GM18907 (cell line): ENCODE results near the gene STIP1.
A peak's percentile ranks its signal among the peaks of the same experiment; 100 is the strongest.

ENCODE experiments used
- ATAC-seq: cut with Tn5 transposase; IDR thresholded peaks from one replicate; pipeline ENCODE4 v1.9.1; 2021; ENCODE audit warnings: mild to moderate bottlenecking, moderate library complexity; ENCODE audit not compliant: unreplicated experiment

STIP1 gene

DNA sequence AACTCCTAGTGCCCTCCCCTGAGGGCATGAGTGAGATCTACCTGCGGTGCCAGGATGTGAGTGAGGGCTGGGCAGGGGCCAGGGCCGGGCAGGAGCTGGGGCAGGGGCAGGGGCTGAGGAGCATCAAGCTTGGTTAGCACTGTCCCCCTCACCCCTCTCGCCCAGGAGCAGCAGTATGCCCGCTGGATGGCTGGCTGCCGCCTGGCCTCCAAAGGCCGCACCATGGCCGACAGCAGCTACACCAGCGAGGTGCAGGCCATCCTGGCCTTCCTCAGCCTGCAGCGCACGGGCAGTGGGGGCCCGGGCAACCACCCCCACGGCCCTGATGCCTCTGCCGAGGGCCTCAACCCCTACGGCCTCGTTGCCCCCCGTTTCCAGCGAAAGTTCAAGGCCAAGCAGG lies 34.3 kb downstream of the STIP1 start:
- ATAC-seq: no peak

DNA sequence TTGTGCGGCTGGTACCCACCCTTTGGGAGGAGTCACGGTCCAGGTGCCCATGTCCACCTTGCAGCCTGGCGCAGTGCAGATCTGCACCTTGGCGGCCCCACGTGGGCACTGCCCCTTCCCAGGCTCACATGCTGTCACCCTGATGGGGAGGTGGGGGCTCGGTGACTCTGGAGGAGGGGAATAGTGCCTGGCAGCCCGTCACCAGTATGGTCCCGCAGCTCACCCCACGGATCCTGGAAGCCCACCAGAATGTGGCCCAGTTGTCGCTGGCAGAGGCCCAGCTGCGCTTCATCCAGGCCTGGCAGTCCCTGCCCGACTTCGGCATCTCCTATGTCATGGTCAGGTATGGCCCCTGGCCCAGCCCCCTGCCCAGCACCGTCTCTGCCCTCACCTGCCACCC lies 34.8 kb downstream of the STIP1 start:
- no peak for ATAC-seq

DNA sequence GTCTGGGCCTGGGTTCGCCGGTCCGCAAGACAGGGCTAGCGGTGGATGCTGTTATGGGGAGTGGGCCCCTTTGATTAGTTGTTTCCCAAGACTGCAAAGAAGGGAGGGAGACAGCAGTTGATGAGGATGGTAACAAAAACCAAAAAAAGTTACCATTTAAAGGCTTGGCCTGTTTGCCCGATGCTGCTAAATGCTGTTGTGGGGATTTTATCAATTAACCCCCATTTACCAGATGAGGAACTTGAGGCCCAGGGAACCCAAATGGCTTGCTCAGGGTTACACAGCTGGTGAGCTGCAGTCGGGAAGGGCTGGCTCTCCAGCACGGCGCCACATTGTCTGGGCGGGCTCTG lies 36.7 kb downstream of the STIP1 start:
- ATAC-seq: no peak

DNA sequence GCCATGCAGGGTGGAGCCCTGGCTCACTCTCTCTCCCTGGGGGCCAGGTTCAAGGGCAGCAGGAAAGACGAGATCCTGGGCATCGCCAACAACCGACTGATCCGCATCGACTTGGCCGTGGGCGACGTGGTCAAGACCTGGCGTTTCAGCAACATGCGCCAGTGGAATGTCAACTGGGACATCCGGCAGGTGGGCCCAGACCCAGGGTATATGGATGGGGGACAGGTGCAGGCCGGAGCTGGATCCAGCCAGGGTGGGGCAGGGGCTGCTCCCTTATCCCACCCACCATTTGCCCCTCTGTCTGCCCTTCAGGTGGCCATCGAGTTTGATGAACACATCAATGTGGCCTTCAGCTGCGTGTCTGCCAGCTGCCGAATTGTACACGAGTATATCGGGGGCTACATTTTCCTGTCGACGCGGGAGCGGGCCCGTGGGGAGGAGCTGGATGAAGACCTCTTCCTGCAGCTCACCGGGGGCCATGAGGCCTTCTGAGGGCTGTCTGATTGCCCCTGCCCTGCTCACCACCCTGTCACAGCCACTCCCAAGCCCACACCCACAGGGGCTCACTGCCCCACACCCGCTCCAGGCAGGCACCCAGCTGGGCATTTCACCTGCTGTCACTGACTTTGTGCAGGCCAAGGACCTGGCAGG lies 37.2 kb downstream of the STIP1 start:
- no peak for ATAC-seq

DNA sequence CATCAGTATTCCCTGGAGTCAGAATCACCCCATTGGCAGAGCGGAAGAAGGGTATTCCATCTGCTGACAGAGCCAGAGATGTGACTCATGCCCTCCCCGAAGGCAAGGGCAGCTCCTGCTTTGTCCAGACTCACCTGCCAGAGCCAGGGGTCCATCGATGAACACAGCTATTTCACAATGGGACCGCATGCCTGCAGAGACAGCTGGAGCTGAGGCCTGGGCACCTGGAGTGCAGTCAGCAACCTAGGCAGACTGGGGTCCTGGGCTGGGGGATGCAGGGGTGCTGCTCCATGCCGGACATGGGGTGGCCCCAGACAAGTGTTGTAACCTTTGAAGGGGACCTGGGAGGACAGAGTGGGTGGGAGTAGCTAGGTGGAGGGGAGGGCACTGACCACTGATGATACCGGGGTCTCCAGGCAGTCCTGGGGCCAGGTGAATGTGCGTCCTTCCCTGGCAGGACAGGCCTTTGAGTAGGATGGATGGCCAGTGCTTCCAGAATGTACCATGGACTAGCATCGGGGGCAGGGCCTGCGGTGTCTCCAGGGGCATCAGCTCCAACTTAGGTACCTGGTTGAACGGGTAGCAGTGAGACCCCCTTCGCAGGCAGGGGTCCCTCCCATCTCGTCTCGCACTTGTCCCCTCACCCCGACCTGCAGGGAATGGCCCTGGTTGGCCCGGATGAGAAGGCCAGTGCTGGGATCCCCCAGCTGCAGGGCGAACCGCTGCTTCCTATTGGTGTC lies 38.4 kb downstream of the STIP1 start:
- no peak for ATAC-seq

DNA sequence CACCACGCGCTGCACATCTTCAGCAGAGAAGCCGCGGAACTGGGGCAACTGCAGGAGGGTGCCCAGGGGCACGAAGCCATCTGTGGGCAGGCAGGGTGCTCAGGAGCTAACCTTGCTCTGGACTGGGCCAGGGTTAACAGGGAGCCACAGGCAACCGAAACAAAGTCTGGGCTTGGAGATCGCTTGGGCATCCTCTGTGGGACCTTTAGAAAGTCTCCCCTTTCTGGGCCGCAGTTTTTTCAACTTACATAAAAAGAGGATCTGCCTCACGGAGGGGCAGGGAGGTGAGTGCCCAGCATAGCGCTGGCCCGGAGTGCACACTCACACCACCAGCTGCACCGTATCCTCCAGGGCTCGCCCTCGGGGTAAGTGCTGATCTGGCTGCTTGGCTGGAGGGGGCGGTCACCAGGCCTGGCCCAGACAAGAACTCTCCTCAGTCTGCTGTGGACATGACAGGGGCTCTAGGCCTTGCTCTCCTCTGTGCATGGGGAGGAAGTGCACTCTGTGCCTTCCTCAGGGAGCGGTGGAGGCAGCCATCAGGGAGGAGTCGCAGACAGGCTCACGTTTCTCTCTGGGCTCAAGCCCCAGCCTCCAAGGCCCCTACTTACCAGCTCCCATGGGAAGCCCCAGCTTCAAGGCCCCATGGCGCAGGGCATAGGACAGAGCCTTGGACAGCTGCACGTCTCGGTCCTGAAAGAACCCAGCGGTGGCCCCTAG lies 39.1 kb downstream of the STIP1 start:
- ATAC-seq: no peak

DNA sequence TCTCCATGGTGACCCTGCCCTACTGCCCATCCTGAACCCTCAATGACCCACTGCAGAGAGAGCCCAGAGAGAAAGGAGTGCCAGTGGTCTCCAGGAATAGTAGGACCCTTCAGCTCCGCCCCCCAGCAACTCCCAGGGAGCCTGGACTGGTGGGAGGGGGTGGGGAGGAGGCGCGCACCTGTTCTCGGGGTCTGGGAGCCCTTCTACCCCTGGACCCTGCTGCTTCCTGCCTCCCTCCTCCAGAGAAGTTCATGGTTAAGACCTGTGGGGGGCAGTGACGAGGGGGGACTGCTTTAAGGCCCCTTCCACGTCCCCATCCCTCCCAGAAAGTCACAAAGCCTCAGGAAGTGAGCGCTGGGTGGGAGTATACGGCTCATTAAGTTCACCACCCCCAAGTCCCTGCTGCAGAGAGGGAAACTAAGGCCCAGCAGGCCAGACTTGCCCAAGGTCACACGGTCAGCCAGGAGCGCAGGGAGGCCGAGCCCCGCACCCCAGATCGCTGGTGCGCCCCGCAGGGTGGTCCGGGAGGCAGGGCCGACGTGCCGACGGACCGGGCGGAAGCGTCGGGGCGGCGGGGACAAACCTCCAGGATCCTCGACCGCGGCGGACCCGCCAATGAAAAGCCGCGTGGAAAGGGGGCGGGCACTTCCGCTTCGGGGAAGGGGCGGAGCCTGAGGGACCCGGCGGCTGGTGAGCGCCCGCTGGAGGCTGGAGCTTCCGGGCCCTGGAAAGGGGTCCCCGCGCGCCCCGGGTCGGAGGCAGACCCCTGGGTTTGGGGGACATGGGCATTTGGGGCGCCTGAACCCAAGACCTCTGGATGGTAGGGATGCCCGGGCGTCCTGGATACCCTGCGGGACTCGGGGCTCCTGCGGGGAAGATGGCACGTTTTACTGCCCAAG lies 39.9 kb downstream of the STIP1 start, which contains the start of the genes NUDT22 and TRPT1:
Gene NUDT22, plus strand, starts transcription at position 667 of the 899 bp plus-strand sequence. CDS start 379 bp downstream, outside the sequence.
Gene TRPT1, minus strand, starts transcription at position 579 of the 899 bp plus-strand sequence. Its CDS starts 326 bp downstream, at position 253.
- peak; percentile 48 for ATAC-seq

DNA sequence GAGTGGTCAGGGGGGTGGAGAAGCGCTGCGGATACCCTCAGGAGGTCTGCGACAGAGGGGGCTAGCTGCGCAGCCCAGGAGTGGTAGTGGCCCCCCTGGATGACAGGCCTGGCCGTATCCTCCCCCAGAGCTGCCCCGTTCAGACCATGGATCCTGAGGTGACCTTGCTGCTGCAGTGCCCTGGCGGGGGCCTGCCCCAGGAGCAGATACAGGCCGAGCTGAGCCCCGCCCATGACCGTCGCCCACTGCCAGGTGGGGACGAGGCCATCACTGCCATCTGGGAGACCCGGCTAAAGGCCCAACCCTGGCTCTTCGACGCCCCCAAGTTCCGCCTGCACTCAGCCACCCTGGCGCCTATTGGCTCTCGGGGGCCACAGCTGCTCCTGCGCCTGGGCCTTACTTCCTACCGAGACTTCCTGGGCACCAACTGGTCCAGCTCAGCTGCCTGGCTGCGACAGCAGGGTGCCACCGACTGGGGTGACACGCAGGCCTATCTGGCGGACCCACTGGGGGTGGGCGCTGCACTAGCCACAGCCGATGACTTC lies 40.6 kb downstream of the STIP1 start:
- ATAC-seq: no peak

DNA sequence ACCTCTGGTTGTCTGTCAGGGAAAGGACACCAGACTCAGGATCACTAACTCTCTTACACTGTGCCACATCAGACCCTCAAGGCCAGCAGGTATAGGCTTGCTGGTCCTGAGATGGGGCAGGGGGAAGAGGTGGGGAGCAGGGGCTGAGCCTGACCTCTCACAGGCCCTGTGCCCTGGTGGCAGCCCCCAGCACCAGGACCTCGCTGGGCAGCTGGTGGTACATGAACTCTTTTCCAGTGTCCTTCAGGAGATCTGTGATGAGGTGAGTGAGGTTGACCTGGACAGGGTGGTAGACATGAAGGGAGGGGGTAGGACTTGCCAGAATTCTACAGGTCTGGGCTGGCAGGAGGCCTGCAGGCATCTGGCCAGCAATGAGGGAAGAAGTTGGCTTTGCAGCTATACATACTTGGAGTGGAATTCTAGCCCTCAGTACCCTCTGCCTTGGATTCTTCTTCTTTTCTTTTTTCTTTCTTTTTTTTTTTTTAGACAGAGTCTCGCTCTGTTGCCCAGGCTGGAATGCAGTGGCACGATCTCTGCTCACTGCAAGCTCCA lies 41.5 kb downstream of the STIP1 start:
- no peak for ATAC-seq

DNA sequence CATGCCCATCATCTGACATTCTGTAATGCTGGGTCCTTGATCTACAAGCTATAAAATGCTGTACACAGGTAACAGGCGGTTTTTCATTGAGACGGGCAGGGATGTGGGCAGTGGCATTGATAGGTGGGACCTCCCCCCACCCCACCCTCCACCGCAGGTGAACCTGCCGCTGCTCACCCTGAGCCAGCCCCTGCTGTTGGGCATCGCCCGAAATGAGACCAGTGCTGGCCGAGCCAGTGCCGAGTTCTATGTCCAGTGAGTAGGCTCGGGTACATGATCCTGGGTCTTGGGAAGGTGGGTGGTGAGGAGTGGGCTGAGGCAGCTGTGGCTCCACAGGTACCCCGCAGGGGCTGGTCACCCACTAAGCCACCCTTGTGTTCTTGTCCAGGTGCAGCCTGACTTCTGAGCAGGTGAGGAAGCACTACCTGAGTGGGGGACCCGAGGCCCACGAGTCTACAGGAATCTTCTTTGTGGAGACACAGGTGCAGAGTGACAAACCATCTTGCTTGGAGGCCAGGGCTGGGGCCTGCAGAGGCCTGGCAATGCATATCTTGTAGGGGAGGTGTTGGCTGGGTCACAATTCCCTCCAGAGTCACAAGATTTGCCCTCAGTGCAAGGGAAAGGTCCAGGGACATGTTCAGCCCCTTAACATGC lies 43.2 kb downstream of the STIP1 start:
- no peak for ATAC-seq

DNA sequence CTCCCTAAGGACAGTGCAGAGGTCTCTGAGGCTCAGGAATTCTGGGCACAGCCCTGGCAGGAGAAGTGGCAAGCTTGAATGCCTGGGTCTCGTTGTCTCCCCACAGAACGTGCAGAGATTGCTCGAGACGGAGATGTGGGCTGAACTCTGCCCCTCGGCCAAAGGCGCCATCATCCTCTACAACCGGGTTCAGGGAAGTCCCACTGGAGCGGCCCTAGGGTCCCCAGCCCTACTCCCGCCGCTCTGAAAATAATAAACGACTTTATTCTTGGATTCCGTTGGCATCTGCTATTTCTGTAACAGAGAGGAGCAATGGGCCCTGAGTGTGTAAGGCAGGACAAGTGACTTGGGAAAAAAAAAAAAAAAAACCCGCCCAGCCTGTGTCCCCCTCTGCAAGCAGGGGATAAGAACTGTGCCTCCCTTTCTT lies 43.8 kb downstream of the STIP1 start:
- no peak for ATAC-seq

DNA sequence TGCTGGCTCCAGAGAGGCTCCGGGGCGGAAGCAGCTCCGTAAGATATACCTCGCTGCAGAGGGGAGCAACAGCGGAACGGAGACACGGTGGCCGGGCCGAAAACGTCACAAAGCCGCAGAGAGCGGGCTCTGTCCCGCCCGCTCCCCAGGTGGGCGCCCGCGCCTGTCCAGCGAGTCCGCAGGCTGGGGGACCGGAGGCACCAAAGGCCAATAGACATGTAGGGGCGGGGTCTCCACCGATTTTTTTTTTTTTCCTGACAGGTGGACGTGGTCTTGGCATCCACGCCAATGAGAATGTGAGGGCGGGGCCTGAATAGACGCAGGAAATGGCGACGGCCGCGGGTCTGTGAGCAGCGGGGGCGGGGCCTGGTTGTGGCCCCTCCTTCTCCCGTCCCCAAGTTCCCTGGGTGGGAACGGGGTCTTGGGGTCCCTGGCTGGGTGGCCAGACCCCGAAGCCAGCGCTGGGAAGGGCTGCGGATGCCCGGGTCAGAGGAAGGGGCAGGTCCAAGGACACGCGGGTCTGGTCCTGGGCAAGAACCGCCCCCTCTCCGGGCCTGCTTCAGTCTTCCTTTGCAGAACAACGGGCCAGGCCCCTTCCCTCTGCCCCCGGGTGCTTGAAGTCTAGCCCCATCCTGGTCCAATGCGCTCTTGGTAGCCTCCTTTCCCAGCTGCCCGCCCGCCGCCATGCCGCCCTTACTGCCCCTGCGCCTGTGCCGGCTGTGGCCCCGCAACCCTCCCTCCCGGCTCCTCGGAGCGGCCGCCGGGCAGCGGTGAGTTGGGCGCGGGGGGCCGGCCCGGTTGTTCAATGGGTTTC lies 44.4 kb downstream of the STIP1 start, which contains the start of gene DNAJC4:
Gene DNAJC4, plus strand, starts transcription at position 378 of the 814 bp plus-strand sequence. Its CDS starts 307 bp downstream, at position 685.
- peak; percentile 48 for ATAC-seq

DNA sequence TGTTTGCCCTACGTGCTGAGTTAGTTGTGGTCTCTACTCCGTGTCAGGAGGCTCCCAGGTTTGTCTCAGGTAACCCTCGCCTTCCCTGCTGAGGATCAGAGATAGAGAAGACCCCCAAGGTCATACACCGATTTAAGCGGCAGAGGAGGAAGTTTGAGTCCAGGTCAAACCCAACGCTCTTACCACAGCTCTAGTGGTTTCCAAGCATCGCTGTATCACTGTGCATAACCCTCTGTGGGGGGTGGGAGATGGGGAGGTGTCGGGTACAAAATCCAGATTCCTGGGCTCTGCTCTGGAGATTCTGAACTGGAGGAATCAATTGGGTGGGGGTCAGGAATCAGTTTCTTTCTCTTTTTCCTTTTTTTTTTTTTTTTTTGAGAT lies 45.0 kb downstream of the STIP1 start:
- no peak for ATAC-seq

DNA sequence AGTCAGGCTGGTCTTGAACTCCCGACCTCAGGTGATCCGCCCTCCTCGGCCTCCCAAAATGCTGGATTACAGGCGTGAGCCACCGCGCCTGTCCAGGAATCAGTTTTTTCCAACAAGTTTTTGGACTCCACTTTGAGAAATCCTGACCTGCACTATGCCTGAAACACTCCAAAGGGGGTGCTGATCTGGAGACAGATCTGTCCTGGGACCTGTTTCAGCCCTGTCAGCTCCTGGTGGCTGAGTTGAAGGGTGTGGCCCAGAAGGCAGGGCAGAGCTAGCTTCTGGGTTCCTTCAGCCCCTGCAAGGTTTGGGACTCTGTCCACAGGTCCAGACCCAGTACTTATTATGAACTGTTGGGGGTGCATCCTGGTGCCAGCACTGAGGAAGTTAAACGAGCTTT lies 45.6 kb downstream of the STIP1 start:
- ATAC-seq: no peak

DNA sequence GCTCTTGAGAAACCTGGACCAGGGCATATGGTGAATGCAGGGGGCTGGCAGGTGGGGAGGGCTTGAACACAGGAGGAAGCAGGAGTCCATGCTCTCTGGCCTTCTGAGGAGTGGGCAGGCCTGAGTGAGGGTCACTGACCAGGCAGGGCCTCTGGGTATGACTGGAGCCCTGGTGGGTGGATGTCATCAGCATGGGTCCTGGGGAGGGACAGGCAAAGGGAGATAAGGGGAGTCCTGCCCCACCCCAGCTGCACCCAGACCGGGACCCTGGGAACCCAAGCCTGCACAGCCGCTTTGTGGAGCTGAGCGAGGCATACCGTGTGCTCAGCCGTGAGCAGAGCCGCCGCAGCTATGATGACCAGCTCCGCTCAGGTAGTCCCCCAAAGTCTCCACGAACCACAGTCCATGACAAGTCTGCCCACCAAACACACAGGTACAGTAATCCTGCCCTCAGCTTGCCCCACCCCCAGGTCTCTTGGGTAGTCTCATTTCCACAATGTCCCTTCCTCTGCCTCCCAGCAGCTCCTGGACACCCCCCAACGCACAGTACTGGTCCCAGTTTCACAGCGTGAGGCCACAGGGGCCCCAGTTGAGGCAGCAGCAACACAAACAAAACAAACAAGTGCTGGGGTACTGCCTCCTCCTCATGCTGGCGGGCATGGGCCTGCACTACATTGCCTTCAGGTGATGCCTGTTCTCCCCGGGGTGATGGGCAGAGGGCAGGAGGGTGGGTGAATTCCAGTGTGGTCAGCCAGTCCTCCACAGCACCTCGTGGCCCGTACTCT lies 46.4 kb downstream of the STIP1 start:
- no peak for ATAC-seq

DNA sequence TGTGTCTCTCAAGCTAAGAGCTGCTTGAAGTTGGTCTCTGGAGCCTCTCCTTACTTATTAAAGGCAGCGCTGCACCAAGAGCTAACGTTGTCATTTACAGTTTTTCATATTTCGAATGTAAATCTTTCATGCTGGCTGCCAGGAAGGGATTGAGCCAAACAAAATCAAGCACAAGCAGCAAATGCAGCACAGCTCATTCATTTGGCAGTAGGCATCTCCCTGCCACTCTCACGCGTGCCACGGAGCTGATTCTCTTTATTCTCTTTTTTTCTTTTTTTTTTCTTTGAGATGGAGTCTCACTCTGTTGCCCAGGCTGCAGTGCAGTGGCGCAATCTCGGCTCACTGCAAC lies 47.0 kb downstream of the STIP1 start:
- ATAC-seq: no peak

DNA sequence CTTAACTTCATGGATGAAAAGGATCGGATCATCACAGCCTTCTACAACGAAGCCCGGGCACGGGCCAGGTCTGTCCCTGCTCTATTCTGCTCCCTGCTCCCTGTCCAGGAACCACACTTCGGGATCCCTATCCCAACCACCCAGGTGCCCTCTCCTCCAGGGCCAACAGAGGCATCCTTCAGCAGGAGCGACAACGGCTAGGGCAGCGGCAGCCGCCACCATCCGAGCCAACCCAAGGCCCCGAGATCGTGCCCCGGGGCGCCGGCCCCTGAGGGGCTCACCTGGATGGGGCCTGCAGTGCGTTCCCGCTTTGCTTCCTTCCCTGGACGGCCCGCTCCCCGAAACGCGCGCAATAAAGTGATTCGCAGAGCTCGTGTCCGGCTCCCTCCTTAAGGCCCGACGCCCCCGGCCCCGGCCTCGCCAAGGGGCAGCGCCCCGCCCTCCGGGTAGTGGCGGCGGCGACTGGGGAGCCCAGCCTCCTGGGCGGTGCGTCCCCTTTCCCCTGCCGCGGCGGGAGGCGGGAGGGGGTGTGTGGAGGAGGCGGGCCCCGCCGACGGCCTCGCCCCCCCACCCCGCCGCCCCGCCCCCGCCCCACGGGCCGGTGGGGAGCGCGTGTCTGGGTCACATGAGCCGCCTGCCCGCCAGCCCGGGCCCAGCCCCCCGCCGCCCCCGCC lies 48.1 kb downstream of the STIP1 start, which contains the start of gene VEGFB:
Gene VEGFB, plus strand, starts transcription at position 672 of the 674 bp plus-strand sequence. CDS start 250 bp downstream, outside the sequence.
- ATAC-seq: peak; percentile 28
